PC-3 (cell line): Measurements from ENCODE around the gene VGLL3. TPM values are rescaled to one million over a fixed set of nuclear protein-coding genes. Genes with fewer than 3 reads are reported as not detected.

Source experiments
- ATAC-seq: fragments of 200-7000 bp; cut with Tn5 transposase; 2 replicates; pipeline ENCODE4 v1.9.1; 2020; ENCODE audit warnings: mild to moderate bottlenecking, moderate library complexity
- BruUV-seq: library from RNA; stranded (reverse); fragments of 400-500 nt; replicated peaks from 2 replicates; lab custom pipeline; 2021; lab: Mats Ljungman, UMichigan
- CTCF ChIA-PET: fragments of 300-600 bp; sonication (Branson Sonifier 250); formaldehyde crosslinking; loops from one replicate; lab custom pipeline; 2022; ENCODE audit warnings: antibody characterized with exemption; lab: Charles Lee
- POLR2A ChIA-PET: fragments of 300-600 bp; sonication (Branson Sonifier 250); formaldehyde crosslinking; loops from one replicate; lab custom pipeline; 2022; ENCODE audit warnings: antibody characterized with exemption; ENCODE audit not compliant: unreplicated experiment; lab: Charles Lee
- DNase-seq: peaks from one replicate; pipeline ENCODE4 v3.0.0-alpha.2; 2015
- H2AFZ ChIP-seq: fragments of 300-600 bp; sonication (generic); 2 replicates; pipeline ENCODE4 v1.6.0; 2016; ENCODE audit warnings: antibody characterized with exemption, low read length
- H3F3A ChIP-seq: fragments of 300-600 bp; sonication (generic); one replicate; pipeline ENCODE4 v1.6.0; 2017; ENCODE audit warnings: antibody characterized with exemption, low read length, control low read depth, mild to moderate bottlenecking; ENCODE audit not compliant: unreplicated experiment
- H3K27ac ChIP-seq: fragments of 300-600 bp; sonication (generic); 2 replicates; pipeline ENCODE4 v1.5.1; 2016; ENCODE audit warnings: mild to moderate bottlenecking, low read length
- H3K27me3 ChIP-seq: fragments of 300-600 bp; sonication (generic); 2 replicates; pipeline ENCODE4 v1.6.1; 2016; ENCODE audit warnings: low read length, mixed read lengths
- H3K36me3 ChIP-seq: fragments of 300-600 bp; sonication (generic); 2 replicates; pipeline ENCODE4 v1.6.1; 2016; ENCODE audit warnings: low read depth, mixed run types, low read length, mixed read lengths
- H3K4me1 ChIP-seq: fragments of 300-600 bp; sonication (generic); 2 replicates; pipeline ENCODE4 v1.5.1; 2016; ENCODE audit warnings: low read length; ENCODE audit not compliant: insufficient read depth
- H3K4me2 ChIP-seq: fragments of 300-600 bp; sonication (generic); 2 replicates; pipeline ENCODE4 v1.6.0; 2016; ENCODE audit warnings: low read length
- H3K4me3 ChIP-seq: fragments of 300-600 bp; sonication (generic); 2 replicates; pipeline ENCODE4 v1.5.1; 2016; ENCODE audit warnings: mild to moderate bottlenecking, low read length, mixed read lengths
- H3K79me2 ChIP-seq: fragments of 300-600 bp; sonication (generic); 2 replicates; pipeline ENCODE4 v1.6.1; 2017; ENCODE audit warnings: low read length, mixed read lengths
- H3K9ac ChIP-seq: fragments of 300-600 bp; sonication (generic); 2 replicates; pipeline ENCODE4 v1.6.0; 2016; ENCODE audit warnings: mild to moderate bottlenecking, low read length
- H3K9me2 ChIP-seq: fragments of 300-600 bp; sonication (generic); replicated peaks from 2 replicates; pipeline ENCODE4 v1.6.1; 2016; ENCODE audit warnings: mixed run types, low read length, mixed read lengths
- H3K9me3 ChIP-seq: fragments of 300-600 bp; sonication (generic); 2 replicates; pipeline ENCODE4 v1.6.1; 2016; ENCODE audit warnings: low read length, mixed read lengths
- H4K20me1 ChIP-seq: fragments of 300-600 bp; sonication (generic); 2 replicates; pipeline ENCODE4 v1.6.1; 2016; ENCODE audit warnings: low read length, mixed read lengths
- EZH2 ChIP-seq: fragments of 300-600 bp; sonication (generic); IDR thresholded peaks from one replicate; pipeline ENCODE4 v1.6.1; 2017; ENCODE audit warnings: antibody characterized with exemption, mild to moderate bottlenecking, low read length; ENCODE audit not compliant: unreplicated experiment
- EZH2phosphoT487 ChIP-seq: fragments of 300-600 bp; sonication (generic); IDR thresholded peaks from 2 replicates; pipeline ENCODE4 v1.6.1; 2018; ENCODE audit warnings: mild to moderate bottlenecking, antibody characterized with exemption, low read length, borderline replicate concordance
- intact Hi-C: fragments of 100-400 bp; cut with micrococcal nuclease; formaldehyde crosslinking; loops from 2 replicates; pipeline ENCODE4 v1.9.0; 2023
- total RNA-seq: library from RNA; depleted of rRNA; stranded (reverse); fragments of >200 nt; gene quantifications from 2 replicates; pipeline ENCODE4 v1.2.3, GENCODE V29; 2014
- TF ChIP-seq, protein P1 (sequence below): fragments of 300-600 bp; sonication (generic); conservative IDR thresholded peaks from 2 replicates; pipeline ENCODE4 v1.5.1; 2017; ENCODE audit warnings: antibody characterized with exemption, low read depth, mild to moderate bottlenecking, low read length

Gene VGLL3
- total RNA-seq, 1 experiment from 2014 or later, result 1.3 TPM

GRCh38 chr3:86954747-86955146 lies 36.2 kb downstream of the VGLL3 start:
- H3K9ac ChIP-seq, result no peak overlapping the region
- intact Hi-C loops, result loop anchor here (1.0 to 5.0 kb wide), 3 partner anchors 38 to 169 kb away; partner anchors contain the start of gene VGLL3
- no peaks in the 10 kb centered on the region for H3K9me3 ChIP-seq
- no peaks in the 10 kb centered on the region for H3K27me3 ChIP-seq
- H3K9me2 ChIP-seq, result no peaks in the 10 kb centered on the region
- CTCF ChIA-PET, result interaction anchor here (0.6 kb wide), 1 partner anchor 169 kb away, joined by 3 read pairs; no protein-coding TSS in a partner anchor
- H3K4me1 ChIP-seq, result peaks cover 41% of the 10 kb centered on the region
- no TSS peak for BruUV-seq
- TF ChIP-seq, protein P1, sequence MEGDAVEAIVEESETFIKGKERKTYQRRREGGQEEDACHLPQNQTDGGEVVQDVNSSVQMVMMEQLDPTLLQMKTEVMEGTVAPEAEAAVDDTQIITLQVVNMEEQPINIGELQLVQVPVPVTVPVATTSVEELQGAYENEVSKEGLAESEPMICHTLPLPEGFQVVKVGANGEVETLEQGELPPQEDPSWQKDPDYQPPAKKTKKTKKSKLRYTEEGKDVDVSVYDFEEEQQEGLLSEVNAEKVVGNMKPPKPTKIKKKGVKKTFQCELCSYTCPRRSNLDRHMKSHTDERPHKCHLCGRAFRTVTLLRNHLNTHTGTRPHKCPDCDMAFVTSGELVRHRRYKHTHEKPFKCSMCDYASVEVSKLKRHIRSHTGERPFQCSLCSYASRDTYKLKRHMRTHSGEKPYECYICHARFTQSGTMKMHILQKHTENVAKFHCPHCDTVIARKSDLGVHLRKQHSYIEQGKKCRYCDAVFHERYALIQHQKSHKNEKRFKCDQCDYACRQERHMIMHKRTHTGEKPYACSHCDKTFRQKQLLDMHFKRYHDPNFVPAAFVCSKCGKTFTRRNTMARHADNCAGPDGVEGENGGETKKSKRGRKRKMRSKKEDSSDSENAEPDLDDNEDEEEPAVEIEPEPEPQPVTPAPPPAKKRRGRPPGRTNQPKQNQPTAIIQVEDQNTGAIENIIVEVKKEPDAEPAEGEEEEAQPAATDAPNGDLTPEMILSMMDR, result no peak
- TF ChIP-seq EZH2phosphoT487 (no peak), EZH2 (no peak)
- POLR2A ChIA-PET, result no interaction called here
- no peaks in the 10 kb centered on the region for H3K79me2 ChIP-seq
- peak overlapping the region; percentile 22 for H3K4me2 ChIP-seq
- no peaks in the 10 kb centered on the region for H4K20me1 ChIP-seq
- H3K27ac ChIP-seq, result peak overlapping the region; percentile 26; the same call in 1 of the 2 replicates
- ATAC-seq, result no peak
- no peak overlapping the region for H3K4me3 ChIP-seq
- no peak overlapping the region for H2AFZ ChIP-seq
- no peak for DNase-seq
- no peaks in the 10 kb centered on the region for H3K36me3 ChIP-seq
- no peaks in the 10 kb centered on the region for H3F3A ChIP-seq

GRCh38 chr3:86954226-86954625 lies 36.7 kb downstream of the VGLL3 start:
- Histone ChIP-seq H3K9ac (no peak overlapping the region), H3K36me3 (no peaks in the 10 kb centered on the region), H3K27me3 (no peaks in the 10 kb centered on the region), H3K9me2 (no peaks in the 10 kb centered on the region), H3K27ac (peak overlapping the region; percentile 35), H3K9me3 (no peaks in the 10 kb centered on the region), H3K4me2 (peak overlapping the region; percentile 39), H3F3A (no peaks in the 10 kb centered on the region), H4K20me1 (no peaks in the 10 kb centered on the region), H2AFZ (no peak overlapping the region), H3K4me1 (peaks cover 41% of the 10 kb centered on the region), H3K79me2 (no peaks in the 10 kb centered on the region), H3K4me3 (no peak overlapping the region)
- peak; percentile 97 for DNase-seq
- BruUV-seq, result no TSS peak
- CTCF ChIA-PET, result no interaction called here
- intact Hi-C loops, result loop anchor here (1.0 to 5.0 kb wide), 3 partner anchors 38 to 169 kb away; partner anchors contain the start of gene VGLL3
- POLR2A ChIA-PET, result no interaction called here
- TF ChIP-seq EZH2phosphoT487, result no peak
- TF ChIP-seq EZH2, result no peak
- TF ChIP-seq, protein P1, result no peak
- peak; percentile 88 for ATAC-seq

DNA sequence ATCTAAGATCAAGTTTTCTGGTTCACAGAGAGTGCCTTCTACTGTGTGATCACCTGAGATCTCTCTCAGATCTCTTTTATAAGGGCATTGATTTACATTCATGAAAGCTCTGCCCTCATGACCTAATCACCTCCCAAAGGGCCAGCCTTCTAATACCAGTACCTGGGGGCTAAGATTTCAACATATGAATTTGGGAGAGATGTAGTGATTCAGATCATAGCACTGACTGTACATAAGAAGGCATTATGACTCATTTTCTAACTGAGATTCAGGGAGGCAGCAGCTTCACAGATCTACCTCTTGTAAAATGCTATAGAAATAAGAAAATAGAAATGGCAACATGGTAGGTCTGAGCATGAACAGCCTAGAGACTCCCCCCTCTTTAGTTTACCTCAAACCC lies 39.6 kb downstream of the VGLL3 start:
- BruUV-seq, result no TSS peak
- Histone ChIP-seq H3K27ac (peak overlapping the region; percentile 31), H3K36me3 (no peaks in the 10 kb centered on the region), H3K27me3 (no peaks in the 10 kb centered on the region), H3F3A (no peaks in the 10 kb centered on the region), H3K4me1 (peaks cover 41% of the 10 kb centered on the region), H3K79me2 (no peaks in the 10 kb centered on the region), H3K9ac (no peak overlapping the region), H4K20me1 (no peaks in the 10 kb centered on the region), H3K4me2 (peak overlapping the region; percentile 55), H3K9me3 (no peaks in the 10 kb centered on the region), H3K4me3 (no peak overlapping the region), H2AFZ (no peak overlapping the region), H3K9me2 (no peaks in the 10 kb centered on the region)
- TF ChIP-seq EZH2phosphoT487 (no peak), EZH2 (no peak)
- TF ChIP-seq, protein P1, result no peak
- intact Hi-C loops, result loop anchor here (5.0 kb wide), 1 partner anchor 41 kb away; the partner anchor contains the start of gene VGLL3
- peak; percentile 77 for ATAC-seq
- peak; percentile 83 for DNase-seq
- POLR2A ChIA-PET, result interaction anchor here (0.7 kb wide), 1 partner anchor 42 kb away, joined by 4 read pairs; no protein-coding TSS in a partner anchor
- CTCF ChIA-PET, result no interaction called here
